Suppressor macrophage treated with lipopolysaccharide for 4 hours (primary cell): ENCODE results near the gene STX11.
A peak's percentile ranks its signal among the peaks of the same experiment; 100 is the strongest.
"Not testable (repeated sequence)": the region's sequence is repeated elsewhere in the genome, so short reads cannot be mapped to it uniquely, and the experiment has no call there.

ENCODE experiments used
- DNase-seq: peaks from one replicate; pipeline ENCODE4 v3.0.0-alpha.2; 2020

STX11 gene

GRCh38 chr6:144177726-144178125 lies 27.4 kb downstream of the STX11 start:
- peak; percentile 86 for DNase-seq

GRCh38 chr6:144178323-144178722 lies 28.0 kb downstream of the STX11 start:
- DNase-seq: no peak

GRCh38 chr6:144179237-144179636 lies 28.9 kb downstream of the STX11 start:
- no peak for DNase-seq

GRCh38 chr6:144179828-144180227 lies 29.5 kb downstream of the STX11 start:
- DNase-seq: no peak

DNA sequence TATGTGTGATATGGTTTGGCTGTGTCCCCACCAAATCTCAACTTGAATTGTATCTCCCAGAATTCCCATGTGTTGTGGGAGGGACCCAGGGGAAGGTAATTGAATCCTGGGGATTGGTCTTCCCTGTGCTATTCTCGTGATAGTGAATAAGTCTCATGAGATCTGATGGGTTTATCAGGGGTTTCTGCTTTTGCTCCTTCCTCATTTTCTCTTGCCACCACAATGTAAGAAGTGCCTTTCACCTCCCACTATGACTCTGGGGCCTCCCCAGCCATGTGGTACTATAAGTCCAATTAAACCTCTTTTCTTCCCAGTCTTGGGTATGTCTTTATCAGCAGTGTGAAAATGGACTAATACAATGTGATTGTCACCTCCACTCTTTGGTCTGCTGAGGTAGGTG lies 30.0 kb downstream of the STX11 start:
- peak; percentile 56 for DNase-seq

- DNase-seq: peak; percentile 76
These were observed 31.3 kb downstream of the STX11 start for GRCh38 chr6:144181639-144182038.

- not testable (repeated sequence) for DNase-seq
These were observed 33.9 kb downstream of the STX11 start for GRCh38 chr6:144184186-144184585.

GRCh38 chr6:144185133-144185836 lies 35.0 kb downstream of the STX11 start:
- DNase-seq: no peak

- DNase-seq: no peak
These were observed 36.7 kb downstream of the STX11 start for GRCh38 chr6:144186817-144187625.

DNA sequence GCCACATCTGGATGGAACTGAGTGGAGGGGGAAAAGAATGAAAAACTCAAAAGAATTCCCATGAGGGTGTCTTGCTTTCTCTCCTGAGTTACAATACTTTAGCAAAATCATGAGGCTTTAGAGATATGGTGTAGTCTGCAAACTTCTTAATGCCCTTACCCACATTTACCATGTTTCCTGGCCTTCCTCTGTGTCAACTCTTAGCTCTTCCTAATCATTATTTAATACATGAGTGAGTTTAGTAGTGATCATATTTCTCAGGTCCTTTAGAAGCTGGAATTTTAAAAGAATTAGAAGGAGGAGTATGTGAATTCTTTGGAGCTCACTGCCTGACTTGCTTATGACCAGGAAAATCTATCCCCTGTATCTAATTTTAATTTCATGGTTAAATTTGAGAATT lies 39.0 kb downstream of the STX11 start:
- no peak for DNase-seq

DNA sequence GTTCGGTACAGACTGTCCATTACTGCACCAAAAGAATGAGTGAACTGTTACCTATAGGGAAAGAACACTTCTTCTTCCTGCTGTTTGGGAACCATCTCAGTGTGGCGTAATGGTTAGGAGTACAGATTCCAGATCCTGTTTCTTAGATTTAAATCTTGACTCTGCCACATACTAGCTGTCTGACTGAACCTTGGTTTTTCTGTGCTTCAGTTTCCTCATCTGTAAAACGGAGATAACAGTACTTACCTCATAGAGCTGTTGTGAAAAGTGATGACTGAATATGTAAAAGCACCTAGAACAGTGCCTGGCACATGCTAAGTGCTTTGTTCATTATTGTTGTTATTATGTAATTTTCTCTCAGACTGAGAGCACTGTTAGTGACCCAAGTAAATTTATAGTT lies 39.8 kb downstream of the STX11 start:
- DNase-seq: no peak

DNA sequence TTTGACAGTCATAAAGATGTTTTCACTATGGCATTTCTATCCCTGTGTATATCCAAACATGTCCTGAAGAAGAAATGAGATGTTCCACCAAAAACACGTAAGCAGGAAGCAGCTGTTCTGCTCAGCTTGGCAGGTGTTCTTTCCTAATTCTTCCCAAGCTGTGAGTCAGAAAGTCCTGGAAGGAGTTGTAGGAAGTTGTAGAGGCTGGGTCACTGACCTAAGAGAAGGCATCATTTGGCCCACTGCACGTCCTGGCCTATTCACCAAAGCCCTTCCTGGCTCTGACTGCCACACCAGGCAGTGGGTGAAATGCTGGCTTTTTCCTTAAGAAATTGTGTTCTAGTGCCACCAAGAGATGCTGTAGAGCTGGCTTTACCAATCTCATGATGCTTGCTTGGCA lies 40.3 kb downstream of the STX11 start:
- DNase-seq: no peak

DNA sequence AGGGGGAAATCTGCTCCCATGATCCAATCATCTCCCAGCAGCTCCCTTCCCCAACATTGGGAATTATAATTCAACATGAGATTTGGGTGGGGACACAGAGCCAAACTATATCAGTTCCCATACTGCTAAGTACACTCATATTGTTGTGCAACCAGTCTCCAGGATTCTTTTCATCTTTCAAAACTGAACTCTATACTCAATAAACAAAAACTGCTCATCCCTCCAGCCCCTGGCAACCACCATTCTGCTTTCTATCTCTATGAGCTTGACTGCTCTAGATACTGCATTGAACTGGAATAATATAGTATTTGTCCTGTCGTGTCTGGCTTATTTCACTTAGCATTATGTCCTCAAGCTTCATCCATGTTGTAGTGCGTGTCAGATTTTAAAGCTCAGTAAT lies 42.9 kb downstream of the STX11 start:
- DNase-seq: no peak

DNA sequence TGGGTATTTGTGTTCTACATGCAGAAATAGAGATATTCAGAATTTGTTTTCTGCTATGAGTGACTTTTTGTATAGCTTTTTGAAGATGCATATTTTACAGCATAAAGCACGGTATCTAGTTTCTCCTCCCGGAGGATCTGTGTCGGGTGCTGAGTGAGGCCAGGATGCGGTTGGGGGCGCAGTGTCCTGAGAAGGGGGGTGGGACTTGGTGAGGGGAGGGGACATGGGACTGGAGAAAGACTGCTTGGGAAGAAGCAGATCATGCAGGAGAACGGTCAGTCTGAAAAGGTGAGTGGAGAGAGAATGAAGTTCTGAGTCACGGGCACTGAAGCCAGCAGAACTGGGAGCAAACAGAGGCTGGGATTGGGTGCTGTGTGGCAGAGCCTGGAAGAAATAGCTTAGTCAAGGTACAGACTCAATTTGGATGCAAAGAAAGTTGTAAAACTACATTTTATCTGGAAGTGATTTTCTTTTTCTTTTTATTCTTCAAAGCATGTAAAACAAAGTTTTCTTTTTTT lies 44.0 kb downstream of the STX11 start:
- no peak for DNase-seq

- DNase-seq: no peak
These were observed 45.5 kb downstream of the STX11 start for GRCh38 chr6:144195671-144196270.

DNA sequence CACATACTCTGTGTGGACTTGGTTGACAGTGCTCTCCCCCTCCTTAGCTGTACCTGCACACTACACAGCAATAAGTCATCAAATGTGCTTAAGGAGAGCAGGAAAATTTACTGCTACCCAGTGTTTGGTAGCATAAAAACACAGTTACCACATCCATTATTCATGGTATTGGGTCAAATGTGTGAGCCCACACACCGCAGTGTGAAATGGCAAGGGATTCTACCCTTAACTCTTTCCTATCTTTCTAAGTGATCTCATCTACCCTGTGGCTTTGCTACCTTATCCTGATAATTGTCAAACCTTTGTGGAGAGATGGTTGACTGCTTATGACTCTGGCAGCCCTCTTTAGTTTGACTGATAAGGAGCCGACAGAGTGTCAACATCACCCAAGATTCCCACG lies 47.6 kb downstream of the STX11 start:
- no peak for DNase-seq

- no peak for DNase-seq
These were observed 52.7 kb downstream of the STX11 start for GRCh38 chr6:144202879-144203468.

- DNase-seq: peak; percentile 8
These were observed 60.8 kb downstream of the STX11 start for GRCh38 chr6:144211160-144211559.

DNA sequence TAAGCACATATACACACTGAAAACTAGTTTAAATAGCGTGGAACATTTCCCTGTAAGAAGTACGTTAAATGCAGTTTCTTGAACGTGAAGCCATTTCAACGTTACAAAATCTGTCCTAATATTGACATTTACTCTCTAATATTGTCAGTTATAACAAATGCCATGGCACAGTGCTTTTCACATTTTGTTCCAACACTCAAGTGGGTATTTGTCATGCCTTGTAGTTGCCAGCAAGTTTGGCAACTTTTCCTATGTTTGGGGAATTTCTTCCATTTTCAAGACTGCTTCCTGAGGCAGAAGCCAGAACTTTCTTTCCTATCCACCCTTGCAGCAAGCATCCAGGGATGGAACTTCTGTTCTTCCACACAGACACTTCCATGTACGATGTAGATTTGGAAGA lies 63.0 kb downstream of the STX11 start:
- no peak for DNase-seq

DNA sequence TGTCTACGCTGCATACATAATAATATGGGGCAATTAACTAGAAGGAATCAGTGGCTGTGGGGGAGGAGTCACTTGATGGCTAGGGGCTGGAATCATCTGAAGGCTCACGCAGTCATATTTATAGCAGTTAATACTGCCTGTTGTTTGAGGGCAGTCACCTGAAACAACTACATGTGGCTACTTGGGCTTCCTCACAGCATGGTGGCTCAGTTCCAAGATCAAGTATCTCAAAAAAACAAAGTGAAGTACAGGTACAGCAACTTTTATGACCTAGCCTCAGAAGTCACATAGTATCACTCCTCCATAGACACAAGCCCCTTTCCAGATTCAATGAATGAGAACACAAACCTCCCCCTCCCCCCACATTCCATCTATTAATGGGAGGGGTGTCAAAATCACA lies 63.7 kb downstream of the STX11 start:
- no peak for DNase-seq

DNA sequence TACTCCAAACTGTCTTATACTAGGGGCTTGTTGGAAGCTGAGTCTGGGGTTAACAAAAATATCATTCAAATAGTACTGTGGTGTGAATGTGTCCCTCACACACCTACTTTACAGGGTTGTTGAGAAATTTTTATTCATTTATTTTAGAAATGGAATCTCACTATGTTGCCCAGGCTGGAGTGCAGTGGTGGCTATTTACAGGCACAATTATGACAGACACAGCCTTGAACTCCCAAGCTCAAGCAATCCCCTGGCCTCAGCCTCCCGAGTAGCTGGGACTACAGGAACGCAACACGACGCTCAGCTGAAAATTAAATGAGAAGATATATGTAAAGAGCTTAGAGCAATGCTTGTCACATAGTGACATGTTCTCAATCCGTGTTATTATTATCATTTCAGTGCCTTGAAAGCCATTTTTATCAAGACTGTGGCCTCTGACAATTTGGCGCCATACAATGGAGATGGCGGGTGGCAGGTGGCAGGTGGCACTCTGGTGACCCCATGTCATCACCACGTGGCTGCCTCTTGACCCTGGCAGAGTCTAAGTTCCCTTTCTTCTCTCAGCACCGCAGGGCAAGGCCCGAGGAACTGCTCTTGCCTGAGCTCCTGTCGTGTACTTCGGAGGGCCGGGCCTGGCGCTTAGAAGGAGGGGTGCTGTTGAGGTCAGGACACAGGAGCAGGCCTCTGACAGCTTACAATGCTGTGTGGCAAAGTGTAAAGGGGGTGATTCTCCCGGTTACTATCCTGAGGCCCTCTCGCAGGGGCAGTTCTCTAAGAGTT lies 64.5 kb downstream of the STX11 start:
- DNase-seq: peak; percentile 16

DNA sequence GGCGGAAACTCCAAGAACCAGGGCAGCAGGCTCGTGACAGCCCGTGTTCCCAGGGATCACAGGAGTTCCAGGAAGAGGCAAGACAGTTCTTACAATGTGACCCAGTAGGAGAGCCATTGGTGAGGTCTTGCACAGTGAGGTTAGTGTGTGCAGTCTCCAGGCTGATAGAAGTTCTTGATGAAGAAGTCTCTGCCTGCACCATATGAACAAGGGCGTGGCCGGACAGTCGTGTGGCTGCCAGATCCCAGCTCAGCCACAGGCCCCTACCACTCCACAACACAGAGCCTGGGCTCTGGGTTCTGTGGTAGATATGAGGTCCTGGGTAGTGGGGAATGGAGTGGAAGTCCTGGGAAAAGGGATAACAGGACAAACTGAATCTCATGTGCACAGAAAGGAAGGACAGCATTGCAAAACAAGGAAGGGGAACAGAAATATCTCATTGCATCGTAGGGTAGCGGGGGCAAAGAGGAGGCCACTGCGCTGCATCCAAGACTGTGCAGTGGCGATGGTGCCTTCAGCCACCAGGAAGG lies 65.2 kb downstream of the STX11 start:
- DNase-seq: peak; percentile 27
